Esophagus muscularis mucosa (tissue), 4 donors: Measurements from ENCODE around the gene ARID3A. TPM values are rescaled to one million over a fixed set of nuclear protein-coding genes. Genes with fewer than 3 reads are reported as not detected.

Source experiments
- small RNA-seq, 3 donors: library from RNA; depleted of rRNA; stranded (forward); fragments of <200 nt; gene quantifications; one replicate each; pipeline ENCODE3, GENCODE V24; 2016
- total RNA-seq, 4 donors: library from RNA; depleted of rRNA; stranded (reverse); fragments of >200 nt; gene quantifications; one replicate each; pipeline versions ENCODE4 v1.1.0 to v1.2.1, GENCODE V29; 2016

The ARID3A gene
- total RNA-seq, 4 donors from 2014 or later: 2.9 to 8.4 (median 5.0) TPM

Small RNA genes within 50 kb of the gene (small RNA-seq; reads per million reads assigned to genes)
- 0 to 0.84 (median 0) reads per million in 3 donors for gene RNU6-2
- gene RNU6-9: 0 reads per million in 3 donors

Other genes starting within 250 kb of the ARID3A start
- 100 to 1,000 TPM; 115 to 226 (median 217) TPM for gene FSTL3, start 249.6 kb upstream of the ARID3A start, total RNA-seq
- under 1 TPM in 1 of 4 donors, not detected in 3; 0.34 TPM for gene PRSS57, start 230.6 kb upstream of the ARID3A start, total RNA-seq
- 100 to 1,000 TPM in 1 of 4 donors, 10 to 100 TPM in 3; 42.8 to 119 (median 70.8) TPM for gene PALM, start 217.1 kb upstream of the ARID3A start, total RNA-seq
- gene MISP, start 174.9 kb upstream of the ARID3A start, total RNA-seq: 1 to 10 TPM in 1 of 4 donors, not detected in 3; 2.0 TPM
- gene PTBP1, start 128.6 kb upstream of the ARID3A start, total RNA-seq: 100 to 1,000 TPM in 1 of 4 donors, 10 to 100 TPM in 3; 76.8 to 110 (median 95.3) TPM
- not detected for gene PLPPR3, start 104.1 kb upstream of the ARID3A start, total RNA-seq
- gene AZU1, start 98.2 kb upstream of the ARID3A start, total RNA-seq: 1 to 10 TPM in 1 of 4 donors, under 1 TPM in 1, not detected in 2; 0.40 to 1.3 TPM
- 1 to 10 TPM in 1 of 4 donors, not detected in 3; 1.2 TPM for gene PRTN3, start 85.0 kb upstream of the ARID3A start, total RNA-seq
- gene ELANE, start 73.7 kb upstream of the ARID3A start, total RNA-seq: 1 to 10 TPM in 3 of 4 donors, under 1 TPM in 1; 0.45 to 3.3 (median 1.6) TPM
- gene CFD, start 66.4 kb upstream of the ARID3A start, total RNA-seq: 1,000 to 10,000 TPM in 1 of 4 donors, 100 to 1,000 TPM in 3; 298 to 1,068 (median 643) TPM
- gene MED16, start 32.8 kb upstream of the ARID3A start, total RNA-seq: 10 to 100 TPM; 26.3 to 50.9 (median 37.2) TPM
- gene RNU6-9, start 32.6 kb upstream of the ARID3A start, total RNA-seq: not detected
- gene R3HDM4, start 12.8 kb upstream of the ARID3A start, total RNA-seq: 10 to 100 TPM; 32.0 to 52.5 (median 40.0) TPM
- not detected for gene KISS1R, start 8.7 kb upstream of the ARID3A start, total RNA-seq
- 10 to 100 TPM in 3 of 4 donors, 1 to 10 TPM in 1; 9.9 to 30.3 (median 28.4) TPM for gene WDR18, start 58.3 kb downstream of the ARID3A start, total RNA-seq
- under 1 TPM in 2 of 4 donors, not detected in 2; 0.13 to 0.17 TPM for gene GRIN3B, start 74.4 kb downstream of the ARID3A start, total RNA-seq
- 100 to 1,000 TPM; 129 to 187 (median 160) TPM for gene TMEM259, start 95.1 kb downstream of the ARID3A start, total RNA-seq
- not detected for gene RNU6-2, start 95.5 kb downstream of the ARID3A start, total RNA-seq
- gene CNN2, start 100.6 kb downstream of the ARID3A start, total RNA-seq: 10 to 100 TPM; 47.3 to 98.1 (median 81.3) TPM
- 1 to 10 TPM; 3.9 to 9.5 (median 6.9) TPM for gene ABCA7, start 114.1 kb downstream of the ARID3A start, total RNA-seq
- gene ARHGAP45, start 141.1 kb downstream of the ARID3A start, total RNA-seq: 10 to 100 TPM; 17.8 to 28.3 (median 21.2) TPM
- gene POLR2E, start 169.3 kb downstream of the ARID3A start, total RNA-seq: 100 to 1,000 TPM in 3 of 4 donors, 10 to 100 TPM in 1; 96.8 to 198 (median 135) TPM
- gene GPX4, start 178.0 kb downstream of the ARID3A start, total RNA-seq: 100 to 1,000 TPM; 338 to 386 (median 375) TPM
- 100 to 1,000 TPM in 1 of 4 donors, 10 to 100 TPM in 3; 16.2 to 141 (median 30.5) TPM for gene SBNO2, start 248.2 kb downstream of the ARID3A start, total RNA-seq